ENCODE results near the gene CD3D. TPM values are rescaled to one million over a fixed set of nuclear protein-coding genes. Genes with fewer than 3 reads are reported as not detected.
A peak's percentile ranks its signal among the peaks of the same experiment; 100 is the strongest.

Gene CD3D
- total and polyA plus RNA-seq, 2 donors (not counting 1 experiment from before 2014, with no cell fraction given): 0.79 to 1.7 TPM

DNA sequence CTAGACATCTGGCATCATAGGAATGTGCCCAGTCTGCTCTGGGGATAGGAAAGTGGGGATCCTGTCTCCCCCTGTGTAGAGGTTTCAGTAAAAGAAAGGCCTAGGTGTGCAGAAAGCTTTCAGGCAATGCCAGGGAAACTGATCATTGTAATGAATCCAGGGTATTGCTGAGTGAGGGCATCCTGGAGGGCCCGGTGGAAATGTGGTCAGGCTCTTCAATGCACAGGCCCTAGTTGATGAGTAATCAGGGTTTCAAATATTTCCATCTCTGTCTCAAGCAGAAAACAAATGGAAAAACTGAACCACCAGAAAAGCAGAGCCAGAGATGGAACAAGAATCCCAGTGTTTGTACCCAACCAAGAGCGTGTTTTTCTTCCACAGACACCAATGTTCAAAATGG, 35.9 kb downstream of the CD3D start:
- Histone ChIP-seq H3K27ac (ENCODE audit: low read length in 2 of 2) (no peak overlapping the region), H3K9me3 (ENCODE audit: control extremely low read depth in 1 of 3, control insufficient read depth in 2 of 3, insufficient read depth in 1 of 3, low read length in 2 of 3) (no peaks in the 10 kb centered on the region), H3K4me2 (replicated peaks; ENCODE audit: low read depth, low read length, poor library complexity, severe bottlenecking) (no peak overlapping the region), H3K4me3 (ENCODE audit: control extremely low read depth in 1 of 5, extremely low read depth in 1 of 5, insufficient read depth in 1 of 5, low read depth in 2 of 5, low read length in 4 of 5) (no peak overlapping the region), H4K20me1 (ENCODE audit: control insufficient read depth, insufficient read depth, low read length, poor library complexity, severe bottlenecking) (no peaks in the 10 kb centered on the region), H3K4me1 (ENCODE audit: control insufficient read depth in 2 of 2, insufficient read depth in 2 of 2, low read length in 2 of 2) (peaks cover 4 to 5% of the 10 kb centered on the region in 2 donors), H3K79me2 (ENCODE audit: control insufficient read depth, insufficient read depth, low read length) (no peaks in the 10 kb centered on the region), H3K36me3 (replicated peaks in 1 of 2; ENCODE audit: control extremely low read depth in 1 of 2, control insufficient read depth in 1 of 2, extremely low read depth in 1 of 2, insufficient read depth in 2 of 2, low read length in 1 of 2) (no peaks in the 10 kb centered on the region), H3K9ac (ENCODE audit: low read length) (no peak overlapping the region), H3K27me3 (replicated peaks in 1 of 4; ENCODE audit: control extremely low read depth in 1 of 4, control insufficient read depth in 3 of 4, insufficient read depth in 4 of 4, low read length in 3 of 4) (no peaks in the 10 kb centered on the region), H2AFZ (ENCODE audit: insufficient read depth, low read depth, low read length, poor library complexity, severe bottlenecking) (no peak overlapping the region)
- peaks cover 3% of the 10 kb centered on the region for H3K9me3 Mint-ChIP-seq (ENCODE audit: insufficient read depth)
- no peak for TF ChIP-seq CTCF (IDR thresholded peaks at IDR 0.05)
- no peak for TF ChIP-seq EZH2 (IDR thresholded peaks at IDR 0.05; ENCODE audit: borderline replicate concordance, insufficient read depth, low read depth, low read length, poor library complexity, severe bottlenecking)
- no peak for ATAC-seq (ENCODE audit: low read depth)
- no peak overlapping the region for H3K4me3 Mint-ChIP-seq
- H3K4me1 Mint-ChIP-seq: peaks cover 11% of the 10 kb centered on the region
- ChIA-PET POLR2A (no interaction called here), CTCF (interaction anchor here (2.5 kb wide), 1 partner anchor 11 kb away, joined by 9 read pairs; no protein-coding TSS in a partner anchor)
- intact Hi-C loops (cut with micrococcal nuclease): no loop called here
- DNase-seq: no peak
- WGBS (ENCODE audit: insufficient coverage): 100% methylated on average over 1 of the region's 2 CpGs
- peaks cover 5% of the 10 kb centered on the region for H3K27me3 Mint-ChIP-seq
- no peak overlapping the region for H3K27ac Mint-ChIP-seq

- POLR2A ChIA-PET: no interaction called here
- no peak overlapping the region for H3K9ac ChIP-seq (ENCODE audit: low read length)
Observed at GRCh38 chr11:118305726-118306125, 36.8 kb downstream of the CD3D start.

More at GRCh38 chr11:118305726-118306125, 36.8 kb downstream of the CD3D start:
- Histone ChIP-seq H3K27ac (ENCODE audit: low read length in 2 of 2) (no peak overlapping the region), H3K36me3 (replicated peaks in 1 of 2; ENCODE audit: control extremely low read depth in 1 of 2, control insufficient read depth in 1 of 2, extremely low read depth in 1 of 2, insufficient read depth in 2 of 2, low read length in 1 of 2) (no peaks in the 10 kb centered on the region), H2AFZ (ENCODE audit: insufficient read depth, low read depth, low read length, poor library complexity, severe bottlenecking) (peak overlapping the region; percentile 29), H3K79me2 (ENCODE audit: control insufficient read depth, insufficient read depth, low read length) (no peaks in the 10 kb centered on the region), H3K4me1 (ENCODE audit: control insufficient read depth in 2 of 2, insufficient read depth in 2 of 2, low read length in 2 of 2) (peaks cover 4 to 5% of the 10 kb centered on the region in 2 donors), H3K4me2 (replicated peaks; ENCODE audit: low read depth, low read length, poor library complexity, severe bottlenecking) (no peak overlapping the region), H4K20me1 (ENCODE audit: control insufficient read depth, insufficient read depth, low read length, poor library complexity, severe bottlenecking) (no peaks in the 10 kb centered on the region), H3K27me3 (replicated peaks in 1 of 4; ENCODE audit: control extremely low read depth in 1 of 4, control insufficient read depth in 3 of 4, insufficient read depth in 4 of 4, low read length in 3 of 4) (no peaks in the 10 kb centered on the region), H3K4me3 (ENCODE audit: control extremely low read depth in 1 of 5, extremely low read depth in 1 of 5, insufficient read depth in 1 of 5, low read depth in 2 of 5, low read length in 4 of 5) (no peak overlapping the region), H3K9me3 (ENCODE audit: control extremely low read depth in 1 of 3, control insufficient read depth in 2 of 3, insufficient read depth in 1 of 3, low read length in 2 of 3) (no peaks in the 10 kb centered on the region)
- H3K4me3 Mint-ChIP-seq: no peak overlapping the region
- CTCF ChIA-PET: interaction anchor here (1.4 kb wide), 1 partner anchor 107 kb away, joined by 4 read pairs; no protein-coding TSS in a partner anchor
- H3K27ac Mint-ChIP-seq: no peak overlapping the region
- ATAC-seq (ENCODE audit: low read depth) (no peak), DNase-seq (no peak)
- intact Hi-C loops (cut with micrococcal nuclease): no loop called here
- H3K4me1 Mint-ChIP-seq: peaks cover 11% of the 10 kb centered on the region
- H3K9me3 Mint-ChIP-seq (ENCODE audit: insufficient read depth): peaks cover 3% of the 10 kb centered on the region
- WGBS (ENCODE audit: insufficient coverage): 59% methylated on average over 8 of the region's 8 CpGs
- H3K27me3 Mint-ChIP-seq: peaks cover 5% of the 10 kb centered on the region
- TF ChIP-seq EZH2 (IDR thresholded peaks at IDR 0.05; ENCODE audit: borderline replicate concordance, insufficient read depth, low read depth, low read length, poor library complexity, severe bottlenecking): no peak

All from B cell (primary cell).